ENCODE measurements around the gene ADAMTS17.

GRCh38 chr15:100263721-100264455, 77.9 kb downstream of the ADAMTS17 start:
- TF ChIP-seq CREB1 (CRISPR knock-in tag; IDR thresholded peaks at IDR 0.05), result no peak
- TF ChIP-seq E2F1 (CRISPR knock-in tag; IDR thresholded peaks at IDR 0.05), result no peak
- no peak for TF ChIP-seq RELA (CRISPR knock-in tag; IDR thresholded peaks at IDR 0.05; ENCODE audit: borderline replicate concordance)
- TF ChIP-seq ZNF232 (CRISPR knock-in tag; IDR thresholded peaks at IDR 0.05), result no peak
- no peak for TF ChIP-seq MLX (CRISPR knock-in tag; IDR thresholded peaks at IDR 0.05)
- TF ChIP-seq ATF3 (CRISPR knock-in tag; conservative IDR thresholded peaks at IDR 0.05), result no peak
- TF ChIP-seq CTCF (IDR thresholded peaks at IDR 0.05), result no peak
- no peak for TF ChIP-seq SP1 (CRISPR knock-in tag; conservative IDR thresholded peaks at IDR 0.05)
- TF ChIP-seq MAX (CRISPR knock-in tag; IDR thresholded peaks at IDR 0.05), result no peak
- no peak for TF ChIP-seq ZNF138 (CRISPR knock-in tag; conservative IDR thresholded peaks at IDR 0.05)
- no peak for TF ChIP-seq ZMAT4 (CRISPR knock-in tag; IDR thresholded peaks at IDR 0.05)
- no peak for TF ChIP-seq ZNF263 (CRISPR knock-in tag; IDR thresholded peaks at IDR 0.05; ENCODE audit: low read depth)
- TF ChIP-seq AR (CRISPR knock-in tag; IDR thresholded peaks at IDR 0.05), result no peak
- no peak for TF ChIP-seq AFF4 (CRISPR knock-in tag; IDR thresholded peaks at IDR 0.05; ENCODE audit: borderline replicate concordance)
